WTC11 (cell line): ENCODE results near the gene BPHL. TPM values are rescaled to one million over a fixed set of nuclear protein-coding genes. Genes with fewer than 3 reads are reported as not detected.
A peak's percentile ranks its signal among the peaks of the same experiment; 100 is the strongest.

ENCODE experiments used
- ATAC-seq: fragments of 200-7000 bp; cut with Tn5 transposase; 2 replicates; pipeline ENCODE4 v1.10.0; 2021; ENCODE audit warnings: mild to moderate bottlenecking, moderate library complexity
- CTCF ChIA-PET: fragments of 300-600 bp; sonication (Branson Sonifier 250); formaldehyde crosslinking; loops from one replicate; lab custom pipeline; 2021; ENCODE audit warnings: antibody characterized with exemption; lab: Charles Lee
- POLR2A ChIA-PET: fragments of 350-600 bp; sonication (Branson Sonifier 250); formaldehyde crosslinking; loops from one replicate; lab custom pipeline; 2021; ENCODE audit warnings: antibody characterized with exemption; lab: Charles Lee
- DNase-seq: peaks from one replicate; pipeline ENCODE4 v3.0.0; 2021; ENCODE audit warnings: low spot score
- H3K27ac Mint-ChIP-seq: 2 replicates; pipeline ENCODE4 v1.8.0; 2021; ENCODE audit warnings: mixed read lengths
- H3K27me3 Mint-ChIP-seq: 2 replicates; pipeline ENCODE4 v1.8.0; 2021; ENCODE audit warnings: low read depth, mild to moderate bottlenecking, moderate library complexity, mixed read lengths
- H3K36me3 Mint-ChIP-seq: 2 replicates; pipeline ENCODE4 v1.8.0; 2021; ENCODE audit warnings: mixed read lengths
- H3K4me1 Mint-ChIP-seq: 2 replicates; pipeline ENCODE4 v1.8.0; 2022; ENCODE audit warnings: mixed read lengths
- H3K4me3 Mint-ChIP-seq: 2 replicates; pipeline ENCODE4 v1.8.0; 2021; ENCODE audit warnings: mild to moderate bottlenecking, moderate library complexity, mixed read lengths
- H3K9me3 Mint-ChIP-seq: 2 replicates; pipeline ENCODE4 v1.8.0; 2021; ENCODE audit warnings: mixed read lengths
- CREB1 ChIP-seq: sonication (generic); formaldehyde crosslinking; IDR thresholded peaks from 2 replicates; pipeline ENCODE4 v1.8.0; 2023; ENCODE audit warnings: mild to moderate bottlenecking, missing genetic modification reagents
- ELF4 ChIP-seq: sonication (generic); formaldehyde crosslinking; IDR thresholded peaks from 2 replicates; pipeline ENCODE4 v1.8.1; 2022; ENCODE audit warnings: low read depth, mild to moderate bottlenecking, moderate library complexity, missing genetic modification reagents
- GTF2I ChIP-seq: fragments of 250-450 bp; sonication (Bioruptor Pico); conservative IDR thresholded peaks from 2 replicates; pipeline ENCODE4 v1.4.0; 2021; ENCODE audit warnings: mild to moderate bottlenecking
- MXD4 ChIP-seq: fragments of 250-450 bp; sonication (Bioruptor Pico); IDR thresholded peaks from 2 replicates; pipeline ENCODE4 v1.8.0; 2021; ENCODE audit warnings: mild to moderate bottlenecking, moderate library complexity, borderline replicate concordance
- NR1H2 ChIP-seq: sonication (generic); formaldehyde crosslinking; IDR thresholded peaks from 2 replicates; pipeline ENCODE4 v1.9.0; 2021; ENCODE audit warnings: mild to moderate bottlenecking, moderate library complexity, missing genetic modification reagents
- OVOL2 ChIP-seq: fragments of 250-450 bp; sonication (Bioruptor Pico); IDR thresholded peaks from 2 replicates; pipeline ENCODE4 v1.9.0; 2021; ENCODE audit warnings: mild to moderate bottlenecking, borderline replicate concordance
- TP53 ChIP-seq: sonication (generic); formaldehyde crosslinking; IDR thresholded peaks from 2 replicates; pipeline ENCODE4 v1.8.1; 2023; ENCODE audit warnings: mild to moderate bottlenecking, missing genetic modification reagents
- total RNA-seq: library from RNA; stranded (reverse); gene quantifications from 3 replicates; pipeline ENCODE4 v1.2.3, GENCODE V29; 2021
- TF ChIP-seq, protein P1 (sequence below): fragments of 250-450 bp; sonication (Bioruptor Pico); conservative IDR thresholded peaks from 2 replicates; pipeline ENCODE4 v1.9.0; 2021; ENCODE audit warnings: mild to moderate bottlenecking
- TF ChIP-seq, protein P2 (sequence below): fragments of 200-600 bp; IDR thresholded peaks from 2 replicates; pipeline ENCODE4 v1.8.0; 2022; ENCODE audit warnings: antibody characterized with exemption
- TF ChIP-seq, protein P3 (sequence below): sonication (generic); formaldehyde crosslinking; IDR thresholded peaks from 2 replicates; pipeline ENCODE4 v1.8.1; 2023; ENCODE audit warnings: mild to moderate bottlenecking, missing genetic modification reagents, moderate library complexity
- TF ChIP-seq, protein P4 (sequence below): sonication (generic); formaldehyde crosslinking; conservative IDR thresholded peaks from 2 replicates; pipeline ENCODE4 v1.8.1; 2022; ENCODE audit warnings: mild to moderate bottlenecking, missing genetic modification reagents
- TF ChIP-seq, protein P5 (sequence below): sonication (generic); formaldehyde crosslinking; IDR thresholded peaks from 2 replicates; pipeline ENCODE4 v1.8.0; 2022; ENCODE audit warnings: mild to moderate bottlenecking, missing genetic modification reagents
- TF ChIP-seq, protein P6 (sequence below): sonication (generic); formaldehyde crosslinking; IDR thresholded peaks from 2 replicates; pipeline ENCODE4 v1.8.0; 2023; ENCODE audit warnings: missing genetic modification reagents, mild to moderate bottlenecking, borderline replicate concordance
- TF ChIP-seq, protein P7 (sequence below): sonication (generic); formaldehyde crosslinking; IDR thresholded peaks from 2 replicates; pipeline ENCODE4 v1.8.1; 2023; ENCODE audit warnings: mild to moderate bottlenecking, missing genetic modification reagents

The BPHL gene
- total RNA-seq, 1 experiment from 2014 or later = 29.7 TPM

DNA sequence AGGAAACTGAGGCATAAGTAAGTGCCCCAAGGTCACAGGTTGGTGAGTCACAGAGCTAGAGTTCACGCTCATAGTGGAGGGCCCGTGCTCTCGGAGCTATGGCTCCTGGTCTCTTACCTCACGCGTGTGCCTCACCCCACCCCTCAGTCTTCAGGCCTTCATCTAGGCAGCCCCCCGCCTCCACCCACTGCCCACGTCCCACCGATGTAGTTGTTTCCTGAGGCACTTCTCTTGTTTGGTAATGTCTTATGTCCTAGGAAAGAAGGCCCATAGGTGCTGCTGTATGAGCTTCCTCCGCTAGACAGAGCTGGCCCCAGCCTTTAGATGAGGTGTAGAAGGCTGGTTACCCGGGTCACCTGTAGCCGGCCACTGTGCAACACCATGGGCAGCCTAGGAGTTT is 45.1 kb upstream of the BPHL start (continued):
- TF ChIP-seq, protein P1, sequence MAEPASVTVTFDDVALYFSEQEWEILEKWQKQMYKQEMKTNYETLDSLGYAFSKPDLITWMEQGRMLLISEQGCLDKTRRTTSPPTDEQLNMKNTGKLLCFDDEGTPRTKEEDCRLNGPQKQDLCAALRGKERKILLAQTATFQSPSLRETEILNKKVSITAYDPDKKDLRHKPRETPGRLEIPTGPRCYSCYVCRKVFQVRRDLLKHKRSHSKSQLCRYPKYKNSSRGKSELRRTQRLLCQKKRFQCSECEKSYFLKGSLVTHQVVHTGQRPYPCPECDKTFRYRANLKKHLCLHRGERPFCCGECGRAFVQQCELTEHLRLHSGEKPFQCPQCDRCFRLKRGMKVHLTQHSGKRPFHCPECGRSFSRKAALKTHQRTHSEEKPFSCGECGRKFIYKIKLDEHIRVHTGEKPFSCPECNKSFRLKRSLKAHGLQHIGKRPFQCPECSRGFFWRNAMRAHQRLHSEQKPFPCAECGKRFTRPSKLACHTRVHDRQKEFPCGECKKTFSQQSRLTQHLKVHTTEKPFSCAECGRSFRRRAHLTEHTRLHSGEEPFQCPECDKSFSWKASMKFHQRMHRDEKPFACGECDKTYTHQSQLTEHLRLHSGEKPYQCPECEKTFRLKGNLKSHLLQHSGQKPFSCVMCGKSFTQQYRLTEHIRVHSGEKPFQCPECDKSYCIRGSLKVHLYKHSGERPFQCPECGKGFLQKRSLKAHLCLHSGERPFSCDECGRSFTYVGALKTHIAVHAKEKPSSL (CRISPR knock-in tag) = no peak
- no peak for TF ChIP-seq MXD4

DNA sequence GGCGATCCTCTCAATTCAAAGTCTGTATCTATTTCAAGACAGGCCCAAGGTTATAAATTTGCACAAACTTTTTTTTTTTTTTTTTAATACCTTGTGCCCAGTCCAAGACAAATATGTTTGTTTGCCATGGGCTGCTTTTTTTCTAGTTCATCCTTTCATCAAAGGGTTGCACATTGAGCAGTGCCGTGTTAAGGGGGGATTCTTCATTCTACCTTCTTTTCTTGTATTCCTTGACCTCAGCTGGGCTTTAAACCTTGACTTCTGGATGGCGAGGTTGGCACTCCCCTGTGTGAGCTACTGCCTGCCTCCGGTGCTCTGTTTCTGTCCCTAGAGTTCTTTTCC is 42.8 kb upstream of the BPHL start:
- H3K27ac Mint-ChIP-seq = peak overlapping the region; percentile 99
- TF ChIP-seq, protein P2, sequence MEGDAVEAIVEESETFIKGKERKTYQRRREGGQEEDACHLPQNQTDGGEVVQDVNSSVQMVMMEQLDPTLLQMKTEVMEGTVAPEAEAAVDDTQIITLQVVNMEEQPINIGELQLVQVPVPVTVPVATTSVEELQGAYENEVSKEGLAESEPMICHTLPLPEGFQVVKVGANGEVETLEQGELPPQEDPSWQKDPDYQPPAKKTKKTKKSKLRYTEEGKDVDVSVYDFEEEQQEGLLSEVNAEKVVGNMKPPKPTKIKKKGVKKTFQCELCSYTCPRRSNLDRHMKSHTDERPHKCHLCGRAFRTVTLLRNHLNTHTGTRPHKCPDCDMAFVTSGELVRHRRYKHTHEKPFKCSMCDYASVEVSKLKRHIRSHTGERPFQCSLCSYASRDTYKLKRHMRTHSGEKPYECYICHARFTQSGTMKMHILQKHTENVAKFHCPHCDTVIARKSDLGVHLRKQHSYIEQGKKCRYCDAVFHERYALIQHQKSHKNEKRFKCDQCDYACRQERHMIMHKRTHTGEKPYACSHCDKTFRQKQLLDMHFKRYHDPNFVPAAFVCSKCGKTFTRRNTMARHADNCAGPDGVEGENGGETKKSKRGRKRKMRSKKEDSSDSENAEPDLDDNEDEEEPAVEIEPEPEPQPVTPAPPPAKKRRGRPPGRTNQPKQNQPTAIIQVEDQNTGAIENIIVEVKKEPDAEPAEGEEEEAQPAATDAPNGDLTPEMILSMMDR = no peak
- no peak for TF ChIP-seq NR1H2 (CRISPR knock-in tag)
- TF ChIP-seq GTF2I (CRISPR knock-in tag) = no peak
- TF ChIP-seq, protein P3, sequence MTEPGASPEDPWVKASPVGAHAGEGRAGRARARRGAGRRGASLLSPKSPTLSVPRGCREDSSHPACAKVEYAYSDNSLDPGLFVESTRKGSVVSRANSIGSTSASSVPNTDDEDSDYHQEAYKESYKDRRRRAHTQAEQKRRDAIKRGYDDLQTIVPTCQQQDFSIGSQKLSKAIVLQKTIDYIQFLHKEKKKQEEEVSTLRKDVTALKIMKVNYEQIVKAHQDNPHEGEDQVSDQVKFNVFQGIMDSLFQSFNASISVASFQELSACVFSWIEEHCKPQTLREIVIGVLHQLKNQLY = no peak
- TF ChIP-seq ELF4 (CRISPR knock-in tag) = no peak
- TF ChIP-seq CREB1 (CRISPR knock-in tag) = no peak
- TF ChIP-seq, protein P4, sequence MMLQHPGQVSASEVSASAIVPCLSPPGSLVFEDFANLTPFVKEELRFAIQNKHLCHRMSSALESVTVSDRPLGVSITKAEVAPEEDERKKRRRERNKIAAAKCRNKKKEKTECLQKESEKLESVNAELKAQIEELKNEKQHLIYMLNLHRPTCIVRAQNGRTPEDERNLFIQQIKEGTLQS (CRISPR knock-in tag) = no peak
- TF ChIP-seq, protein P5, sequence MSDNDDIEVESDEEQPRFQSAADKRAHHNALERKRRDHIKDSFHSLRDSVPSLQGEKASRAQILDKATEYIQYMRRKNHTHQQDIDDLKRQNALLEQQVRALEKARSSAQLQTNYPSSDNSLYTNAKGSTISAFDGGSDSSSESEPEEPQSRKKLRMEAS (CRISPR knock-in tag) = no peak
- TF ChIP-seq, protein P6, sequence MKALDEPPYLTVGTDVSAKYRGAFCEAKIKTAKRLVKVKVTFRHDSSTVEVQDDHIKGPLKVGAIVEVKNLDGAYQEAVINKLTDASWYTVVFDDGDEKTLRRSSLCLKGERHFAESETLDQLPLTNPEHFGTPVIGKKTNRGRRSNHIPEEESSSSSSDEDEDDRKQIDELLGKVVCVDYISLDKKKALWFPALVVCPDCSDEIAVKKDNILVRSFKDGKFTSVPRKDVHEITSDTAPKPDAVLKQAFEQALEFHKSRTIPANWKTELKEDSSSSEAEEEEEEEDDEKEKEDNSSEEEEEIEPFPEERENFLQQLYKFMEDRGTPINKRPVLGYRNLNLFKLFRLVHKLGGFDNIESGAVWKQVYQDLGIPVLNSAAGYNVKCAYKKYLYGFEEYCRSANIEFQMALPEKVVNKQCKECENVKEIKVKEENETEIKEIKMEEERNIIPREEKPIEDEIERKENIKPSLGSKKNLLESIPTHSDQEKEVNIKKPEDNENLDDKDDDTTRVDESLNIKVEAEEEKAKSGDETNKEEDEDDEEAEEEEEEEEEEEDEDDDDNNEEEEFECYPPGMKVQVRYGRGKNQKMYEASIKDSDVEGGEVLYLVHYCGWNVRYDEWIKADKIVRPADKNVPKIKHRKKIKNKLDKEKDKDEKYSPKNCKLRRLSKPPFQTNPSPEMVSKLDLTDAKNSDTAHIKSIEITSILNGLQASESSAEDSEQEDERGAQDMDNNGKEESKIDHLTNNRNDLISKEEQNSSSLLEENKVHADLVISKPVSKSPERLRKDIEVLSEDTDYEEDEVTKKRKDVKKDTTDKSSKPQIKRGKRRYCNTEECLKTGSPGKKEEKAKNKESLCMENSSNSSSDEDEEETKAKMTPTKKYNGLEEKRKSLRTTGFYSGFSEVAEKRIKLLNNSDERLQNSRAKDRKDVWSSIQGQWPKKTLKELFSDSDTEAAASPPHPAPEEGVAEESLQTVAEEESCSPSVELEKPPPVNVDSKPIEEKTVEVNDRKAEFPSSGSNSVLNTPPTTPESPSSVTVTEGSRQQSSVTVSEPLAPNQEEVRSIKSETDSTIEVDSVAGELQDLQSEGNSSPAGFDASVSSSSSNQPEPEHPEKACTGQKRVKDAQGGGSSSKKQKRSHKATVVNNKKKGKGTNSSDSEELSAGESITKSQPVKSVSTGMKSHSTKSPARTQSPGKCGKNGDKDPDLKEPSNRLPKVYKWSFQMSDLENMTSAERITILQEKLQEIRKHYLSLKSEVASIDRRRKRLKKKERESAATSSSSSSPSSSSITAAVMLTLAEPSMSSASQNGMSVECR = no peak
- no peak for TF ChIP-seq OVOL2 (CRISPR knock-in tag)
- no peak for TF ChIP-seq TP53 (CRISPR knock-in tag)
- TF ChIP-seq, protein P7, sequence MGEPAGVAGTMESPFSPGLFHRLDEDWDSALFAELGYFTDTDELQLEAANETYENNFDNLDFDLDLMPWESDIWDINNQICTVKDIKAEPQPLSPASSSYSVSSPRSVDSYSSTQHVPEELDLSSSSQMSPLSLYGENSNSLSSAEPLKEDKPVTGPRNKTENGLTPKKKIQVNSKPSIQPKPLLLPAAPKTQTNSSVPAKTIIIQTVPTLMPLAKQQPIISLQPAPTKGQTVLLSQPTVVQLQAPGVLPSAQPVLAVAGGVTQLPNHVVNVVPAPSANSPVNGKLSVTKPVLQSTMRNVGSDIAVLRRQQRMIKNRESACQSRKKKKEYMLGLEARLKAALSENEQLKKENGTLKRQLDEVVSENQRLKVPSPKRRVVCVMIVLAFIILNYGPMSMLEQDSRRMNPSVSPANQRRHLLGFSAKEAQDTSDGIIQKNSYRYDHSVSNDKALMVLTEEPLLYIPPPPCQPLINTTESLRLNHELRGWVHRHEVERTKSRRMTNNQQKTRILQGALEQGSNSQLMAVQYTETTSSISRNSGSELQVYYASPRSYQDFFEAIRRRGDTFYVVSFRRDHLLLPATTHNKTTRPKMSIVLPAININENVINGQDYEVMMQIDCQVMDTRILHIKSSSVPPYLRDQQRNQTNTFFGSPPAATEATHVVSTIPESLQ (CRISPR knock-in tag) = no peak
- ChIA-PET CTCF (interaction anchor here (0.6 to 2.0 kb wide), 11 partner anchors 12 to 338 kb away, joined by 3 to 8 read pairs (median 3); partner anchors contain the start of genes NQO2 and SERPINB1), POLR2A (interaction anchor here (0.6 kb wide), 1 partner anchor 88 kb away, joined by 5 read pairs; no protein-coding TSS in a partner anchor)
- no peak for DNase-seq
- H3K36me3 Mint-ChIP-seq = peaks cover 46% of the 10 kb centered on the region
- peaks cover 7% of the 10 kb centered on the region for H3K9me3 Mint-ChIP-seq
- H3K27me3 Mint-ChIP-seq = no peaks in the 10 kb centered on the region
- peaks cover 54% of the 10 kb centered on the region for H3K4me1 Mint-ChIP-seq
- ATAC-seq = peak; percentile 27
- H3K4me3 Mint-ChIP-seq = peak overlapping the region; percentile 32
